Suprapubic skin (tissue), 4 donors: Measurements from ENCODE around the gene MBP. TPM values are rescaled to one million over a fixed set of nuclear protein-coding genes. Genes with fewer than 3 reads are reported as not detected.

ENCODE experiments used
- DNase-seq, 2 donors: peaks; one replicate each; pipeline ENCODE4 v3.0.0-alpha.2; 2019; ENCODE audit warnings: low spot score in 2 of 2
- H3K27ac ChIP-seq: fragments of 200-600 bp; sonication (generic); one replicate; pipeline ENCODE4 v1.5.1; 2019
- H3K27me3 ChIP-seq: fragments of 200-600 bp; sonication (generic); one replicate; pipeline ENCODE4 v1.5.1; 2019
- H3K36me3 ChIP-seq: fragments of 200-600 bp; sonication (generic); one replicate; pipeline ENCODE4 v1.5.1; 2019
- H3K4me1 ChIP-seq: fragments of 200-600 bp; sonication (generic); one replicate; pipeline ENCODE4 v1.5.1; 2019
- H3K4me3 ChIP-seq: fragments of 200-600 bp; sonication (generic); one replicate; pipeline ENCODE4 v1.5.1; 2019; ENCODE audit warnings: mild to moderate bottlenecking
- H3K9me3 ChIP-seq: fragments of 200-600 bp; sonication (generic); one replicate; pipeline ENCODE4 v1.5.1; 2019
- EP300 ChIP-seq: sonication (generic); formaldehyde crosslinking; IDR thresholded peaks from one replicate; pipeline ENCODE4 v1.6.1; 2017; ENCODE audit warnings: antibody characterized with exemption
- POLR2A ChIP-seq, 2 donors: fragments of 450-650 bp; IDR thresholded peaks; one replicate each; pipeline ENCODE4 v1.6.1; 2017; ENCODE audit warnings: antibody characterized with exemption in 2 of 2, mild to moderate bottlenecking in 2 of 2, moderate library complexity in 2 of 2
- POLR2AphosphoS5 ChIP-seq, 3 donors: sonication (generic); formaldehyde crosslinking; IDR thresholded peaks; one replicate each; pipeline ENCODE4 v1.6.1; 2017; ENCODE audit warnings: antibody characterized with exemption in 3 of 3
- WGBS: methylation state at CpG from one replicate; pipeline ENCODE4 v1.1.5; 2018; 5-methylcytosine and 5-hydroxymethylcytosine counted together
- total RNA-seq, 4 donors: library from RNA; depleted of rRNA; stranded (reverse); fragments of >200 nt; gene quantifications; one replicate each; pipeline ENCODE4 v1.1.0, GENCODE V29; 2016
- TF ChIP-seq, protein P1 (sequence below), 2 donors: fragments of 200-600 bp in 1 of 2; fragments of 450-650 bp in 1 of 2; sonication (generic) in 1 of 2; IDR thresholded peaks; one replicate each; pipeline ENCODE4 v1.5.1; 2016 to 2019; ENCODE audit warnings: antibody characterized with exemption in 2 of 2, mild to moderate bottlenecking in 1 of 2, moderate library complexity in 1 of 2

The MBP gene
- total RNA-seq, 4 donors from 2014 or later: 37.0 to 100 (median 69.3) TPM

DNA sequence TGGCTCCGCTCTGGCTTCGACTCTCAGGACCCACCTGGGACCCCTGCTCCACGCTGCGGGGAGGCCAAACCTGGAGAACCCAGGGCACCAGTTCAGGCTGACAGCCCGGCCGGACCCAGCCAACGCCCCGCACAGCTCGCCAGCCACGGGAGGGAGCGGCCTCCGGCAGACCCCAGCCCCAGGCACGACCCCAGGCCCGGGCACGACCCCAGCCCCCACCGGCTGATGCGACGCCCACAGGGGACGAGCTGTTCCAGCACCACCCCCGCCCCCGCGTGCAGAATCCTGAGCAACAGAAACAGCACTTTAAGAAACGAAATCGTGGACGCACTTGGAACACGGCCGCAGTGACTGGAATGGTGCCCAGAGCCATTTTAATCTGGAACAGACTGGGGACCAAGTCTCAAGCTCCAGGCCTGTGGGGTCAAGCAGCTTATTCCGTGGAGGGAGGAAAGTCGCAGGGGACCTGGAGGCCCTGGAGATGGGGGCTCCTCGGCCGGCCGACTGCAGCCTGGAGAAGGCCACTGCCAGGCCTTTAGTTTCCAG lies 74.2 kb downstream of the MBP start:
- Histone ChIP-seq H3K4me3 (no peak overlapping the region), H3K27ac (peak overlapping the region; percentile 26), H3K4me1 (peaks cover 41% of the 10 kb centered on the region), H3K27me3 (no peaks in the 10 kb centered on the region), H3K9me3 (no peaks in the 10 kb centered on the region), H3K36me3 (peaks cover 8% of the 10 kb centered on the region)
- TF ChIP-seq, protein P1, sequence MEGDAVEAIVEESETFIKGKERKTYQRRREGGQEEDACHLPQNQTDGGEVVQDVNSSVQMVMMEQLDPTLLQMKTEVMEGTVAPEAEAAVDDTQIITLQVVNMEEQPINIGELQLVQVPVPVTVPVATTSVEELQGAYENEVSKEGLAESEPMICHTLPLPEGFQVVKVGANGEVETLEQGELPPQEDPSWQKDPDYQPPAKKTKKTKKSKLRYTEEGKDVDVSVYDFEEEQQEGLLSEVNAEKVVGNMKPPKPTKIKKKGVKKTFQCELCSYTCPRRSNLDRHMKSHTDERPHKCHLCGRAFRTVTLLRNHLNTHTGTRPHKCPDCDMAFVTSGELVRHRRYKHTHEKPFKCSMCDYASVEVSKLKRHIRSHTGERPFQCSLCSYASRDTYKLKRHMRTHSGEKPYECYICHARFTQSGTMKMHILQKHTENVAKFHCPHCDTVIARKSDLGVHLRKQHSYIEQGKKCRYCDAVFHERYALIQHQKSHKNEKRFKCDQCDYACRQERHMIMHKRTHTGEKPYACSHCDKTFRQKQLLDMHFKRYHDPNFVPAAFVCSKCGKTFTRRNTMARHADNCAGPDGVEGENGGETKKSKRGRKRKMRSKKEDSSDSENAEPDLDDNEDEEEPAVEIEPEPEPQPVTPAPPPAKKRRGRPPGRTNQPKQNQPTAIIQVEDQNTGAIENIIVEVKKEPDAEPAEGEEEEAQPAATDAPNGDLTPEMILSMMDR (IDR thresholded peaks at IDR 0.05): no peak
- no peak for TF ChIP-seq POLR2A (IDR thresholded peaks at IDR 0.05)
- no peak for TF ChIP-seq POLR2AphosphoS5 (IDR thresholded peaks at IDR 0.05)
- no peak for TF ChIP-seq EP300
- WGBS: 76% methylated on average over 25 of the region's 32 CpGs
- no peak for DNase-seq

DNA sequence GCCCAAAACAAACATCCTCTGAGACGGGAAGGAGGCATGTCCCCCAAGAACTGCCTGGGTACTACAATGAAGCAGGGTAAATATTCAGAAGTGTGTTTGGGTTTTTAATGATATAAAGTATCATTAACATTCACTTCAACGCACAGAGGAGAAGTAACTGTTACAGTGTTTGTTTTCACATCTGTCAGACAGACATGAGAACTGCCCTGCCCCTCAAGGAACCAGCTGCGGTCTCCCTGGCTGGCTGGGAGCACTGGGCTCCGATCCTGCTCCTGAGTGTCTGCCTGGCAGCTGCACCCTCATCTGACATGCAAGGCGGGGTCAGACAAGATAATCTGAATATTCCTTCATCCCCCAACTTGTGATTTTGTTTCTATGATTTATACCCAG lies 75.6 kb downstream of the MBP start:
- DNase-seq: no peak
- no peak for TF ChIP-seq POLR2AphosphoS5 (IDR thresholded peaks at IDR 0.05)
- 25% methylated on average over 5 of the region's 5 CpGs for WGBS
- H3K36me3 ChIP-seq: peaks cover 2% of the 10 kb centered on the region
- H3K4me3 ChIP-seq: no peak overlapping the region
- peaks cover 46% of the 10 kb centered on the region for H3K4me1 ChIP-seq
- H3K27me3 ChIP-seq: no peaks in the 10 kb centered on the region
- H3K9me3 ChIP-seq: no peaks in the 10 kb centered on the region
- H3K27ac ChIP-seq: peak overlapping the region; percentile 70

DNA sequence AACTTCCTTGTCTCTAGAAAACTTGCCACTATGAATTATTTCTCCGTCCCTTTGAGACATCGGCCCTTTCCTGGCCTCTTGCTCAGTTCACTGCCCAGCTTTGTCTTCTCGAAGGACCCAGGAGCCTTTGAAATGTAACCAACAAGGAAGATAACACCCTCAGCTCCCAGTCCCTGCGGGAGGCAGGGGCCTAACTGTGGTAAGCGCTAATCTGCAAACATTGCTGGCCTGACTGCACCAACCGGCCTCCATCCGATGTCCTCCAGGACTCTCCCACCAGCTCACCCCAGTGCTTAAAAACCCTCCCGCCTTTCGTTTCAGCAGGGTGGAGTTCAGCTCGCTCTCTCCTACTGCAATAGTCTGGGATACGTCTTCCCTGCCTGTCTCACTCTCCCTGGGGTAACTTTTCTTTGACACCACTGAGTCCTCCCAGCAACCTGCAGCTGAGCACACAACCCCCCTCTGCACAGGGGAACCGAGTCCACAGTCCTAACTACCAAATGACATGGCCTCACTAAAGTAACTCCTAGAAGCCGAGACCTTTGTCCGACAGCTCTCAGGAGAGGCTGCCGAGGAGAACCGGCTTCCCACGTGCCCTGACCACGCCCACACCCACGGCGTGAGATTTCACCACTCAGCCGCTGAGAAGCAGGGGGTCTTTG lies 76.1 kb downstream of the MBP start:
- H3K27me3 ChIP-seq: no peaks in the 10 kb centered on the region
- WGBS: 46% methylated on average over 21 of the region's 21 CpGs
- peaks cover 46% of the 10 kb centered on the region for H3K4me1 ChIP-seq
- no peak for DNase-seq
- no peaks in the 10 kb centered on the region for H3K9me3 ChIP-seq
- H3K36me3 ChIP-seq: no peaks in the 10 kb centered on the region
- no peak overlapping the region for H3K4me3 ChIP-seq
- TF ChIP-seq EP300 (no peak), POLR2A (IDR thresholded peaks at IDR 0.05) (no peak), POLR2AphosphoS5 (IDR thresholded peaks at IDR 0.05) (peak in 1 of 3 donors; percentile 20)
- TF ChIP-seq, protein P1 (IDR thresholded peaks at IDR 0.05): no peak
- peak overlapping the region; percentile 70 for H3K27ac ChIP-seq

DNA sequence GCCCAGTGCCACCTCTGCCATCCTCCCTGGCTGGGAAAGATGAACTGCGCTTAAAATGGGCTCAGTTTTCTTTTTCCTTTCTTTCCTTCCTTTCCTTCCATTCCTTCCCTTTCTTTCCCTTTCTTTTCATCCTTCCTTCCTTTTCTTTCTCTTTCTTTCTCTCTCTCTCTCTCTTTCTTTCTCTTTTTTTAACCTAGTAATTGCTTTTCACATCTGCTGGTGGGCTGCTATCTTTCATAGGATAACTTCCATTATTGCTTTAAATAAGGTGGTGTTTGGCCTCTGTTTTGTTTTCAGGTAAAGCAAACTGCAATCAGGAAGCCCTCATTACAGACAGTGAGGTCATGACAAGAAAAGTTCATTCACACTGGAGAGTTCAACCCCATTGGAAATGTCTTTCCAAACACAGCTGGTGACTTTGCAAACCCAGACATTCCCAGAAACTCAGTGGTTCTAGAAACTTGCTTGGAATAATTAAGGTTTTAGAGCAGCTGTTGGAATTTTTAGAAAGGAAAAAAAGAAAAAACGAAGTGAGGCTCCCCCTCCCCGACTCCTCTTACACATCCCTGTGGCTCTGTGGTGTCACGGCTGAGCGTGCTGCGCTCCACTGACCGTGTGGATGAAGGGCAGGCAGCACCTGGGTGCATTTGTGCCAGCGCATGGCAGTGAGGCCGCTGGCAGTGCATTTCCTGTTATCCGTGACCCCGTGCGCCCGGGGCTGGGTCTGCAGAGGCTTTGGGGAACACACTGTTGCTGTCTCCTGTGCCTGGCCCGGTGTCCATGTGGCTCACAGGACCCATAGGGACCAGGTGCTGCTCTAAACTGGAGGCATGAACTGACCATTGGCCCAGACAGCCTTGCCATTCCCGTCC lies 76.9 kb downstream of the MBP start:
- H3K27me3 ChIP-seq: no peaks in the 10 kb centered on the region
- WGBS: 74% methylated on average over 14 of the region's 15 CpGs
- no peaks in the 10 kb centered on the region for H3K9me3 ChIP-seq
- H3K36me3 ChIP-seq: no peaks in the 10 kb centered on the region
- DNase-seq: no peak
- peaks cover 46% of the 10 kb centered on the region for H3K4me1 ChIP-seq
- no peak for TF ChIP-seq POLR2A (IDR thresholded peaks at IDR 0.05)
- TF ChIP-seq POLR2AphosphoS5 (IDR thresholded peaks at IDR 0.05): no peak
- no peak for TF ChIP-seq EP300
- TF ChIP-seq, protein P1 (IDR thresholded peaks at IDR 0.05): no peak
- no peak overlapping the region for H3K4me3 ChIP-seq
- H3K27ac ChIP-seq: peak overlapping the region; percentile 70

DNA sequence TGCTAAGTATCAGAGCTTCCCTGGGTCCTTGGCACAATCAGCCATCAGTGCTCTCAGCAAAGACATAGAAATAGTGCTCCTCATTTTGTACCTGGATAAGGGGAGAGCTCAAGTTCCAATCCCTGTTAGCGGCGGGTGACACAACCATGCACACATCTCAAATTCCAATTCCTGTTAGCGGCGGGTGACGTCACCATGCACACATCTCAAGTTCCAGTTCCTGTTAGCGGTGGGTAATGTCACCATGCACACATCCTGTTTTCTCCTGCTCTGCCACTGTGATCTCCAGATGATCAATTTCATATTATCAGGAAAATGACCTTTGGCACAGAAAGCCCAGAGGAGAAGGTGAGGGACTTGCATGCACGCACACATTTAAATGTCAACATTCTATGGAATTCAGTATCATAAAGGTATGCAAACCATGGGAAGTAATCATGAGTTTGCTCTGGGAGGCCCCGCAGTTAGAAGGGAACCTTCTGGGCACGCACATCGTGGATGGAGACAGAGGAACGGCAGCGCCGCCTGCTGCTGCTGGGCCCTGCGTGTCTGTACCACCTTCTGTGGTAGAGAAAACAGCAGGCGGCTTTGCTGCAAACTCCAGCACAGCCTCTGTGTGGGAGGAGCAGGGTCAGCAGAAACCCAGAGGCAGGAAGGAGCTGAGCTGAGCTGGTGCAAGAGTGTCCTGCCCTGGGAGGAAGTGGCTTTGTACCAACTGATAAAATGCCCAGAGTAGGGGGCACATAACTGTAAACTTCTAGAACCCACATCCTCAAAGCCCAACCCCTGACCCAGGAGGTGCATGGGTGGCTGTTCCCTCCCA lies 77.8 kb downstream of the MBP start:
- DNase-seq: peak; percentile 87 to 91
- Histone ChIP-seq H3K4me1 (peaks cover 52% of the 10 kb centered on the region), H3K27me3 (no peaks in the 10 kb centered on the region), H3K36me3 (no peaks in the 10 kb centered on the region), H3K4me3 (no peak overlapping the region), H3K9me3 (no peaks in the 10 kb centered on the region), H3K27ac (peak overlapping the region; percentile 70)
- peak in 2 of 3 donors; percentile 12 to 23 for TF ChIP-seq POLR2AphosphoS5 (IDR thresholded peaks at IDR 0.05)
- TF ChIP-seq, protein P1 (IDR thresholded peaks at IDR 0.05): peak in 1 of 2 donors; percentile 49
- no peak for TF ChIP-seq POLR2A (IDR thresholded peaks at IDR 0.05)
- TF ChIP-seq EP300: no peak
- 71% methylated on average over 13 of the region's 15 CpGs for WGBS
